ENCODE measurements around the gene LCMT1. TPM values are rescaled to one million over a fixed set of nuclear protein-coding genes. Genes with fewer than 3 reads are reported as not detected.

LCMT1 gene
- total RNA-seq, 1 donor from 2014 or later = 32.1 TPM

GRCh38 chr16:25109643-25110042 is 1.9 kb upstream of the LCMT1 start:
- no peak for FAIRE-seq
- peak; percentile 96 for DNase-seq (ENCODE audit: low read depth)
- no peak for TF ChIP-seq CTCF (IDR thresholded peaks at IDR 0.05; ENCODE audit: insufficient read depth, low read length, severe bottlenecking)
- no peaks in the 10 kb centered on the region for H3K27me3 ChIP-seq (ENCODE audit: control insufficient read depth, insufficient read depth, low read length)
- no peak overlapping the region for H3K4me3 ChIP-seq (ENCODE audit: low read depth, low read length)
- H3K36me3 ChIP-seq (ENCODE audit: control insufficient read depth, insufficient read depth, low read length) = no peaks in the 10 kb centered on the region

- no peaks in the 10 kb centered on the region for H3K36me3 ChIP-seq (ENCODE audit: control insufficient read depth, insufficient read depth, low read length)
- TF ChIP-seq CTCF (IDR thresholded peaks at IDR 0.05; ENCODE audit: insufficient read depth, low read length, severe bottlenecking) = no peak
- DNase-seq (ENCODE audit: low read depth) (no peak), FAIRE-seq (no peak)
- no peaks in the 10 kb centered on the region for H3K27me3 ChIP-seq (ENCODE audit: control insufficient read depth, insufficient read depth, low read length)
- peak overlapping the region; percentile 87 for H3K4me3 ChIP-seq (ENCODE audit: low read depth, low read length)
Observed at GRCh38 chr16:25110387-25110947, 1.1 kb upstream of the LCMT1 start.

DNA sequence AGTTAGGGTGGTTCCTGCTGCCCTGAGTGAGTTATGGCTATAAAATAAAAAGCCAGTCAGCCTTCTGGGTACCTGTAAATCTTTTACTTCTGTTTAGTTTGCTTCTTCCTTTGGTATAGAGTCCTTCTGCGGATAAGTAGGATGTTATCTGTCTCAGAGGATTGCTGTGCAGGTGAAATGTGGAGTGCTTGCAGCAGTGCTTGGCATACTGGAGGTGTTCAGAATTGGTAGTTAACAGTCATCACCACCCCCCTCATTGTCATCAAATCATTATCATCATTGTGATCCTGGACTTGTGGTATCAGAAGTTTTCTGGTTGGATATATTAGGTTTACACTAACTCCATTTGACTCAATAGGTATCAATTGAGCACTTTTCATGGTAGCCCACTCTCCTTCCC is 2.6 kb downstream of the LCMT1 start:
- no peak for FAIRE-seq
- no peak for DNase-seq (ENCODE audit: low read depth)
- TF ChIP-seq CTCF (IDR thresholded peaks at IDR 0.05; ENCODE audit: insufficient read depth, low read length, severe bottlenecking) = no peak
- Histone ChIP-seq H3K4me3 (ENCODE audit: low read depth, low read length) (no peak overlapping the region), H3K36me3 (ENCODE audit: control insufficient read depth, insufficient read depth, low read length) (no peaks in the 10 kb centered on the region), H3K27me3 (ENCODE audit: control insufficient read depth, insufficient read depth, low read length) (no peaks in the 10 kb centered on the region)

DNA sequence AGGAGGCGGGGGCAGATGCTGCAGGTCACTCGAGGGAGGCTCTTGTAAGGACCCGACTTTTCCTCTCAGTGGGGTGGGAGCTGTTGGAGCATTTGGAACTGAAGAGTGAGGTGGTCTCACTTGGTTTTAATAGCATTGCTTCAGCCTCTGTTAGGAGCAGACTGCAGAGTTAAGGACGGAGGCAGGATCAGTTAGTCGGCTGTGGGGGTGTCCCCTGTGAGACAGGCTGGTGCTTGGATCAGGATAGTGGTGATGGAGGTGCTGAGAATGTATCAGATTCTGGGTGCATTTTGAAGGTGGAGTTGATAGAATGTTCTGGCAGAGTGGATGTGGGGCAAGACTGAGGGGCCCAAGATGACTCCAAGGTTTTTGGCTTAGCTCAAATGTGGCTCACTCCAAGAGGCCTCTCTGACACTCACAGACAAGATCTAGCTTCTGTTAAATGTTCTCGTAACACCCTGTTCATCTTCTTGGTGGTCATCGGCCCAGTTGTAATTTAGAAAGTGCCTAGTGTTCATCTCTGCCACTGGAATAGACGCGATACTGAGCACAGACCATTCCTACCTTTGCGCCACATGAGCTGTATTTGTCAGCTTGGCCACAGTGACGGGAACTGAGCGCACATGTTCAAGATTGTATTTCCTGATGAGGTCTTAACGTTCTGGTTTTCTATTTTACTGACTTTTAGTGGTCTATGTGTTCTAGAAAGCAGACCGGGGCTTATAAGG is 7.5 kb downstream of the LCMT1 start:
- Histone ChIP-seq H3K36me3 (ENCODE audit: control insufficient read depth, insufficient read depth, low read length) (no peaks in the 10 kb centered on the region), H3K4me3 (ENCODE audit: low read depth, low read length) (no peak overlapping the region), H3K27me3 (ENCODE audit: control insufficient read depth, insufficient read depth, low read length) (no peaks in the 10 kb centered on the region)
- no peak for DNase-seq (ENCODE audit: low read depth)
- no peak for TF ChIP-seq CTCF (IDR thresholded peaks at IDR 0.05; ENCODE audit: insufficient read depth, low read length, severe bottlenecking)
- no peak for FAIRE-seq

DNA sequence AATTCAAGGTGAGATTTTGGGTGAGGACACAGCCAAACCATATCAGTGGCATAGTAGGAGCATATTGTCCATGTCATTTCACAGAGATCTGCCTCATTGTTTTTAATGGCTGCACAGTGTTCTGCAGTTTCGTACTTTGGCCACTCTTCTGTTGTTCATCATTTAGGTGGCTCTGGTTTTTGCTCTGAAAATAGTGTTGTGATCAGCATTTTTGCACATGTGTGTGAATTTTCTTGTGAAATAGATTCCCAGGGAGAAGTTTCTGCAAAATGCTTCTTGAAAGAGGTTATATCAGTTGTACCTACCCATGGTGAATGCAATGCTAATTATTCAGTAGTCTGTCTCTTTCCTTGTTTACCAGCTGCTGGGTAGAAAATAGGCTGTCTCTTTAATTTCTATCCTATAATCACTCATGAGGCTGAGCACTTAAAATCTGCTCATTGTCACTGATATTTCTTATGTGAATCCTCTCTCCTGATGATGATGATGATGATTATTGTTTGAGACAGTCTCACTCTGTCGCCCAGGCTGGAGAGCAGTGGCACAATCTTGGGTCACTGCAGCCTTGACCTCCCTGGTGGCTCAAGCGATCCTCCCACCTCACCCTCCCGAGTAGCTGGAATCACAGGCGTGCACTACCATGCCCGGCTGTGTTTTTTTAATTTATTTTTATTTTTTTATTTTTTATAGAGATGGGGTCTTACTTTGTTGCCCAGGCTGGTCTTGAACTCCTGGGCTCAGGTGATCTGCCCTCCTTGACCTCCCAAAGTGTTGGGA is 10.5 kb downstream of the LCMT1 start:
- DNase-seq (ENCODE audit: low read depth) (no peak), FAIRE-seq (no peak)
- TF ChIP-seq CTCF (IDR thresholded peaks at IDR 0.05; ENCODE audit: insufficient read depth, low read length, severe bottlenecking) = no peak
- Histone ChIP-seq H3K36me3 (ENCODE audit: control insufficient read depth, insufficient read depth, low read length) (no peaks in the 10 kb centered on the region), H3K4me3 (ENCODE audit: low read depth, low read length) (no peak overlapping the region), H3K27me3 (ENCODE audit: control insufficient read depth, insufficient read depth, low read length) (no peaks in the 10 kb centered on the region)
